Measurements from ENCODE around the gene CASK.

DNA sequence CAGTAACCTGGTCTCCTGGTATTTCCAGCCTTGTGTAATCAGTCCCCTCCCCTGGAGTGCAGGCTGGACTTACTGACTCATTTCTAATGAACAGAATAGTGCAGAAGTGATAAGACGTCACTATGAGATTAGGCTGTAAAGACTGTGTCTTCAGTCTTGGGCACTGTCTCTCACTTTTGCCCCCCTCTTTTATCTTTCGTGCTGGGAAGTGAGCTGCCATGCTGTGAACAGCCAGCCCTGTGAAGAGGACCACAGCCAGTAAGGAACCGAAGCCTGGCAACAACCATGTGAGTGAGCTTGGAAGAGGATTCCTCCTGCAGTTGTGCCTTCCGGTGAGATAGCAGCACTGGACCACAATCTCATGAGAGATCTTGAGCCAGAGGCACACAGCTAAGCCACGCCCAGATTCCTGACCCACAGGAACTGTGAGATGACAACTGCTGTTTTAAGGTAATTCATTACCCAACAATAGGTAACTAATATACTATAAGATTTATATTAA, 302.1 kb downstream of the CASK start:
- TF ChIP-seq TAF1 (IDR thresholded peaks at IDR 0.05; ENCODE audit: low read depth, low read length) (no peak), POLR2AphosphoS5 (IDR thresholded peaks at IDR 0.05; ENCODE audit: low read depth, low read length) (no peak), POLR2A (IDR thresholded peaks at IDR 0.05; ENCODE audit: low read depth, low read length) (no peak)
